ENCODE data around the gene PTK7. TPM values are rescaled to one million over a fixed set of nuclear protein-coding genes. Genes with fewer than 3 reads are reported as not detected.

PTK7 gene
- total RNA-seq, 1 experiment from 2014 or later, result 165 TPM

- Mint-ChIP-seq H3K27ac (no peak overlapping the region), H3K9me3 (no peaks in the 10 kb centered on the region), H3K4me1 (peaks cover 10% of the 10 kb centered on the region), H3K36me3 (peaks cover 12% of the 10 kb centered on the region), H3K4me3 (no peak overlapping the region), H3K27me3 (ENCODE audit: low read depth) (no peaks in the 10 kb centered on the region; the same call in 1 of the 2 replicates)
- TF ChIP-seq ATF6 (CRISPR knock-in tag; IDR thresholded peaks at IDR 0.05), result no peak
- no peak for TF ChIP-seq ZNF263 (CRISPR knock-in tag; IDR thresholded peaks at IDR 0.05; ENCODE audit: low read depth)
- DNase-seq (ENCODE audit: low spot score) (no peak), ATAC-seq (no peak)
- ChIA-PET POLR2A (no interaction called here), CTCF (interaction anchor here (2.6 to 3.2 kb wide), 2 partner anchors 66 to 71 kb away, joined by 39 to 50 read pairs; partner anchors contain the start of gene PTK7)
Measured at GRCh38 chr6:43142101-43142500, 66.0 kb downstream of the PTK7 start.

DNA sequence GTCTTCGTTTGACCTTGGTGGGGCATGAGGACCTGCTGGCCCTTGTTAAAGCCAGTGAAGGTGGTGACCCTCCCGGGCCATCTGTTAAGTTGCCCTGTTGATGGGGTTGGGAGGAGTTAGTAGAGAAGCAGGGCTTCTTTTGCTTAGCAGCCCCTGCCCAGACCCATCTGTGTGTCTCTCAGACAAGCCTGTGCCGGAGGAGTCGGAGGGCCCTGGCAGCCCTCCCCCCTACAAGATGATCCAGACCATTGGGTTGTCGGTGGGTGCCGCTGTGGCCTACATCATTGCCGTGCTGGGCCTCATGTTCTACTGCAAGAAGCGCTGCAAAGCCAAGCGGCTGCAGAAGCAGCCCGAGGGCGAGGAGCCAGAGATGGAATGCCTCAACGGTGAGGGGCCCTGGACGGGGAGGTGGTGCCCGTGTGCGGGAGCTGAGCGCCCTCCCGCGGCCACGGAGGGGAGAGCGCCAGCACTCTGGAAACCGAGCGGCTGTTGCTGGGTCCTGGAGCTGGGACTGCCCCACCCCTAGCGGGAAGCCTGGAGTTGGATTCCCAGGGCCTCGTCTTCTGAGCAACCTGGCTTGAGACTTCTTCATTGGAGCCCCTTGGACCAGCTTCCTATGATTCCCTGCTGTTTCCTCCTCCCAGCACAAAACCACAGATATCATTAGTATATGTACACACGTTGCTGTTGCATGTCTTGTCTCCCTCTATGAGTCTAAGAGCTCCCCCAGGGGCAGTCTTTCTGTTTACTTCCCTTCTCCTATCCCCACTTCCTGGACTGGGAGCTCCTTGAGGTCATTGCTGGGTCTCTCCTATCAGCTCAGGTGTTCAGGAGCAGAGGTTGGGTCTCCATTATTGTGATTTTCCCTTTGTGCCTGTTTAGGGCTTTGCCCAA lies 67.4 kb downstream of the PTK7 start:
- peaks cover 16% of the 10 kb centered on the region for H3K36me3 Mint-ChIP-seq
- H3K27me3 Mint-ChIP-seq (ENCODE audit: low read depth), result no peaks in the 10 kb centered on the region; the same call in 1 of the 2 replicates
- ATAC-seq (peak; percentile 94), DNase-seq (ENCODE audit: low spot score) (peak; percentile 94)
- H3K4me1 Mint-ChIP-seq, result peaks cover 10% of the 10 kb centered on the region
- H3K9me3 Mint-ChIP-seq, result no peaks in the 10 kb centered on the region
- ChIA-PET POLR2A (interaction anchor here (0.6 to 1.8 kb wide), 8 partner anchors 27 to 232 kb away, joined by 3 to 10 read pairs (median 6); partner anchors contain the start of genes CUL7, KLC4, KLHDC3 and MEA1), CTCF (interaction anchor here (0.6 to 3.2 kb wide), 60 partner anchors 8 to 446 kb away, joined by 3 to 50 read pairs (median 4); partner anchors contain the start of genes CUL7, CUL9, DNPH1 and GNMT)
- peak overlapping the region; percentile 14; the same call in 1 of the 2 replicates for H3K4me3 Mint-ChIP-seq
- H3K27ac Mint-ChIP-seq, result peak overlapping the region; percentile 90
- peak; percentile 55; the same call in 1 of the 2 replicates for TF ChIP-seq FOXP1 (CRISPR knock-in tag; IDR thresholded peaks at IDR 0.05; ENCODE audit: borderline replicate concordance)
- TF ChIP-seq ERG (CRISPR knock-in tag; IDR thresholded peaks at IDR 0.05), result no peak
- no peak for TF ChIP-seq HMGA2 (CRISPR knock-in tag; IDR thresholded peaks at IDR 0.05)
- TF ChIP-seq, protein P1, sequence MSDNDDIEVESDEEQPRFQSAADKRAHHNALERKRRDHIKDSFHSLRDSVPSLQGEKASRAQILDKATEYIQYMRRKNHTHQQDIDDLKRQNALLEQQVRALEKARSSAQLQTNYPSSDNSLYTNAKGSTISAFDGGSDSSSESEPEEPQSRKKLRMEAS (CRISPR knock-in tag; IDR thresholded peaks at IDR 0.05), result peak; percentile 73
- peak; percentile 67 for TF ChIP-seq SP1 (CRISPR knock-in tag; conservative IDR thresholded peaks at IDR 0.05)
- TF ChIP-seq, protein P2, sequence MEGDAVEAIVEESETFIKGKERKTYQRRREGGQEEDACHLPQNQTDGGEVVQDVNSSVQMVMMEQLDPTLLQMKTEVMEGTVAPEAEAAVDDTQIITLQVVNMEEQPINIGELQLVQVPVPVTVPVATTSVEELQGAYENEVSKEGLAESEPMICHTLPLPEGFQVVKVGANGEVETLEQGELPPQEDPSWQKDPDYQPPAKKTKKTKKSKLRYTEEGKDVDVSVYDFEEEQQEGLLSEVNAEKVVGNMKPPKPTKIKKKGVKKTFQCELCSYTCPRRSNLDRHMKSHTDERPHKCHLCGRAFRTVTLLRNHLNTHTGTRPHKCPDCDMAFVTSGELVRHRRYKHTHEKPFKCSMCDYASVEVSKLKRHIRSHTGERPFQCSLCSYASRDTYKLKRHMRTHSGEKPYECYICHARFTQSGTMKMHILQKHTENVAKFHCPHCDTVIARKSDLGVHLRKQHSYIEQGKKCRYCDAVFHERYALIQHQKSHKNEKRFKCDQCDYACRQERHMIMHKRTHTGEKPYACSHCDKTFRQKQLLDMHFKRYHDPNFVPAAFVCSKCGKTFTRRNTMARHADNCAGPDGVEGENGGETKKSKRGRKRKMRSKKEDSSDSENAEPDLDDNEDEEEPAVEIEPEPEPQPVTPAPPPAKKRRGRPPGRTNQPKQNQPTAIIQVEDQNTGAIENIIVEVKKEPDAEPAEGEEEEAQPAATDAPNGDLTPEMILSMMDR (IDR thresholded peaks at IDR 0.05), result peak; percentile 92
- peak; percentile 79 for TF ChIP-seq ETV6 (CRISPR knock-in tag; IDR thresholded peaks at IDR 0.05)
- peak; percentile 87; the same call in 1 of the 2 replicates for TF ChIP-seq TEAD1 (CRISPR knock-in tag; IDR thresholded peaks at IDR 0.05)
- TF ChIP-seq, protein P3, sequence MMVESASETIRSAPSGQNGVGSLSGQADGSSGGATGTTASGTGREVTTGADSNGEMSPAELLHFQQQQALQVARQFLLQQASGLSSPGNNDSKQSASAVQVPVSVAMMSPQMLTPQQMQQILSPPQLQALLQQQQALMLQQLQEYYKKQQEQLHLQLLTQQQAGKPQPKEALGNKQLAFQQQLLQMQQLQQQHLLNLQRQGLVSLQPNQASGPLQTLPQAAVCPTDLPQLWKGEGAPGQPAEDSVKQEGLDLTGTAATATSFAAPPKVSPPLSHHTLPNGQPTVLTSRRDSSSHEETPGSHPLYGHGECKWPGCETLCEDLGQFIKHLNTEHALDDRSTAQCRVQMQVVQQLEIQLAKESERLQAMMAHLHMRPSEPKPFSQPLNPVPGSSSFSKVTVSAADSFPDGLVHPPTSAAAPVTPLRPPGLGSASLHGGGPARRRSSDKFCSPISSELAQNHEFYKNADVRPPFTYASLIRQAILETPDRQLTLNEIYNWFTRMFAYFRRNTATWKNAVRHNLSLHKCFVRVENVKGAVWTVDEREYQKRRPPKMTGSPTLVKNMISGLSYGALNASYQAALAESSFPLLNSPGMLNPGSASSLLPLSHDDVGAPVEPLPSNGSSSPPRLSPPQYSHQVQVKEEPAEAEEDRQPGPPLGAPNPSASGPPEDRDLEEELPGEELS (CRISPR knock-in tag; IDR thresholded peaks at IDR 0.05), result peak; percentile 55; the same call in 1 of the 2 replicates
- TF ChIP-seq, protein P4, sequence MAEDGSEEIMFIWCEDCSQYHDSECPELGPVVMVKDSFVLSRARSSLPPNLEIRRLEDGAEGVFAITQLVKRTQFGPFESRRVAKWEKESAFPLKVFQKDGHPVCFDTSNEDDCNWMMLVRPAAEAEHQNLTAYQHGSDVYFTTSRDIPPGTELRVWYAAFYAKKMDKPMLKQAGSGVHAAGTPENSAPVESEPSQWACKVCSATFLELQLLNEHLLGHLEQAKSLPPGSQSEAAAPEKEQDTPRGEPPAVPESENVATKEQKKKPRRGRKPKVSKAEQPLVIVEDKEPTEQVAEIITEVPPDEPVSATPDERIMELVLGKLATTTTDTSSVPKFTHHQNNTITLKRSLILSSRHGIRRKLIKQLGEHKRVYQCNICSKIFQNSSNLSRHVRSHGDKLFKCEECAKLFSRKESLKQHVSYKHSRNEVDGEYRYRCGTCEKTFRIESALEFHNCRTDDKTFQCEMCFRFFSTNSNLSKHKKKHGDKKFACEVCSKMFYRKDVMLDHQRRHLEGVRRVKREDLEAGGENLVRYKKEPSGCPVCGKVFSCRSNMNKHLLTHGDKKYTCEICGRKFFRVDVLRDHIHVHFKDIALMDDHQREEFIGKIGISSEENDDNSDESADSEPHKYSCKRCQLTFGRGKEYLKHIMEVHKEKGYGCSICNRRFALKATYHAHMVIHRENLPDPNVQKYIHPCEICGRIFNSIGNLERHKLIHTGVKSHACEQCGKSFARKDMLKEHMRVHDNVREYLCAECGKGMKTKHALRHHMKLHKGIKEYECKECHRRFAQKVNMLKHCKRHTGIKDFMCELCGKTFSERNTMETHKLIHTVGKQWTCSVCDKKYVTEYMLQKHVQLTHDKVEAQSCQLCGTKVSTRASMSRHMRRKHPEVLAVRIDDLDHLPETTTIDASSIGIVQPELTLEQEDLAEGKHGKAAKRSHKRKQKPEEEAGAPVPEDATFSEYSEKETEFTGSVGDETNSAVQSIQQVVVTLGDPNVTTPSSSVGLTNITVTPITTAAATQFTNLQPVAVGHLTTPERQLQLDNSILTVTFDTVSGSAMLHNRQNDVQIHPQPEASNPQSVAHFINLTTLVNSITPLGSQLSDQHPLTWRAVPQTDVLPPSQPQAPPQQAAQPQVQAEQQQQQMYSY (CRISPR knock-in tag; IDR thresholded peaks at IDR 0.05), result peak; percentile 92
- TF ChIP-seq, protein P5, sequence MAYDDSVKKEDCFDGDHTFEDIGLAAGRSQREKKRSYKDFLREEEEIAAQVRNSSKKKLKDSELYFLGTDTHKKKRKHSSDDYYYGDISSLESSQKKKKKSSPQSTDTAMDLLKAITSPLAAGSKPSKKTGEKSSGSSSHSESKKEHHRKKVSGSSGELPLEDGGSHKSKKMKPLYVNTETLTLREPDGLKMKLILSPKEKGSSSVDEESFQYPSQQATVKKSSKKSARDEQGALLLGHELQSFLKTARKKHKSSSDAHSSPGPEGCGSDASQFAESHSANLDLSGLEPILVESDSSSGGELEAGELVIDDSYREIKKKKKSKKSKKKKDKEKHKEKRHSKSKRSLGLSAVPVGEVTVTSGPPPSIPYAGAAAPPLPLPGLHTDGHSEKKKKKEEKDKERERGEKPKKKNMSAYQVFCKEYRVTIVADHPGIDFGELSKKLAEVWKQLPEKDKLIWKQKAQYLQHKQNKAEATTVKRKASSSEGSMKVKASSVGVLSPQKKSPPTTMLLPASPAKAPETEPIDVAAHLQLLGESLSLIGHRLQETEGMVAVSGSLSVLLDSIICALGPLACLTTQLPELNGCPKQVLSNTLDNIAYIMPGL (CRISPR knock-in tag; IDR thresholded peaks at IDR 0.05), result peak; percentile 90
- 0 out of 2 replicates have a peak, but pooled peaks have one; percentile 55 for TF ChIP-seq FOXK1 (CRISPR knock-in tag; IDR thresholded peaks at IDR 0.05)
- no peak for TF ChIP-seq ZNF121 (CRISPR knock-in tag; IDR thresholded peaks at IDR 0.05)
- TF ChIP-seq GABPB1 (CRISPR knock-in tag; IDR thresholded peaks at IDR 0.05), result peak; percentile 56; the same call in 1 of the 2 replicates

Measured in WTC11 (cell line).